CD4-positive, alpha-beta T cell (primary cell): ENCODE data around the gene UBE2D3. TPM values are rescaled to one million over a fixed set of nuclear protein-coding genes. Genes with fewer than 3 reads are reported as not detected.
A peak's percentile ranks its signal among the peaks of the same experiment; 100 is the strongest.

Source experiments
- ATAC-seq: fragments of 200-7000 bp; cut with Tn5 transposase; one replicate; pipeline ENCODE4 v1.10.0; 2022; ENCODE audit warnings: mild to moderate bottlenecking; ENCODE audit not compliant: poor library complexity
- CTCF ChIA-PET: fragments of 350-600 bp; sonication (Branson Sonifier 250); formaldehyde crosslinking; loops from one replicate; lab custom pipeline; 2021; ENCODE audit warnings: antibody characterized with exemption, inconsistent platforms; lab: Charles Lee
- POLR2A ChIA-PET: fragments of 350-600 bp; sonication (Branson Sonifier 250); formaldehyde crosslinking; loops from one replicate; lab custom pipeline; 2021; ENCODE audit warnings: antibody characterized with exemption, inconsistent platforms; lab: Charles Lee
- DNase-seq, 14 experiments: peaks; one replicate each; pipeline ENCODE4 v3.0.0-alpha.2; 2013 to 2020; ENCODE audit warnings: mixed read lengths in 2 of 14
- H3K27ac ChIP-seq, 2 donors: one replicate each; pipeline versions ENCODE4 v1.5.1 to v1.7.0; 2013; ENCODE audit warnings: low read length in 2 of 2, low read depth in 1 of 2, mild to moderate bottlenecking in 1 of 2
- H3K27me3 ChIP-seq, 2 experiments: 1 replicate in 1 of 2; 2 replicates in 1 of 2; pipeline versions ENCODE4 v1.6.1 to v1.7.0; 2013; ENCODE audit warnings: low read length in 2 of 2, control low read depth in 1 of 2, mild to moderate bottlenecking in 1 of 2, moderate library complexity in 1 of 2; ENCODE audit not compliant: insufficient read depth in 2 of 2, control insufficient read depth in 1 of 2
- H3K36me3 ChIP-seq: one replicate; pipeline ENCODE4 v1.6.1; 2013; ENCODE audit warnings: low read length, control low read depth; ENCODE audit not compliant: insufficient read depth
- H3K4me1 ChIP-seq: one replicate; pipeline ENCODE4 v1.6.1; 2013; ENCODE audit warnings: low read length, control low read depth; ENCODE audit not compliant: insufficient read depth
- H3K4me3 ChIP-seq: one replicate; pipeline ENCODE4 v1.5.1; 2013; ENCODE audit warnings: mild to moderate bottlenecking, low read length, moderate library complexity
- H3K9me3 ChIP-seq, 2 experiments: 1 replicate in 1 of 2; 2 replicates in 1 of 2; pipeline versions ENCODE4 v1.6.1 to v1.7.0; 2013; ENCODE audit warnings: low read length in 2 of 2, mild to moderate bottlenecking in 2 of 2, control low read depth in 1 of 2, moderate library complexity in 1 of 2; ENCODE audit not compliant: control insufficient read depth in 1 of 2, insufficient read depth in 1 of 2
- H3K27ac Mint-ChIP-seq: one replicate; pipeline ENCODE4 v1.8.0; 2020; ENCODE audit warnings: mixed read lengths
- H3K27me3 Mint-ChIP-seq: one replicate; pipeline ENCODE4 v1.8.0; 2021; ENCODE audit warnings: mixed read lengths
- H3K36me3 Mint-ChIP-seq: one replicate; pipeline ENCODE4 v1.8.0; 2021; ENCODE audit warnings: low read depth, mixed read lengths
- H3K4me1 Mint-ChIP-seq: one replicate; pipeline ENCODE4 v1.8.0; 2021; ENCODE audit warnings: low read depth, mixed read lengths
- H3K4me3 Mint-ChIP-seq: one replicate; pipeline ENCODE4 v1.8.0; 2020; ENCODE audit warnings: mild to moderate bottlenecking, mixed read lengths
- H3K9me3 Mint-ChIP-seq: one replicate; pipeline ENCODE4 v1.8.0; 2020; ENCODE audit warnings: mixed read lengths
- CTCF ChIP-seq: fragments of 200-600 bp; IDR thresholded peaks from one replicate; pipeline ENCODE4 v1.8.0; 2022; ENCODE audit warnings: antibody characterized with exemption, mild to moderate bottlenecking
- intact Hi-C, 2 experiments: fragments of 100-400 bp; cut with DNase I in 1 of 2; cut with micrococcal nuclease in 1 of 2; formaldehyde crosslinking; loops; one replicate each; pipeline versions ENCODE4 v1.15.1 to v1.9.0; 2023 to 2025; cut with DNase I, micrococcal nuclease
- total RNA-seq, 174 experiments: library from RNA in 2 of 174; stranded (reverse) in 2 of 174; gene quantifications; one replicate each; pipeline ENCODE4 v1.2.3 and lab custom pipeline; 2021 to 2026

UBE2D3 gene
- total RNA-seq, 2 experiments from 2014 or later = 659 to 719 TPM

- H3K27me3 Mint-ChIP-seq = no peaks in the 10 kb centered on the region
- POLR2A ChIA-PET = interaction anchor here (0.6 to 2.6 kb wide), 3 partner anchors 20 to 133 kb away, joined by 3 to 14 read pairs (median 3); partner anchors contain the start of gene UBE2D3
- H3K9me3 Mint-ChIP-seq = no peaks in the 10 kb centered on the region
- H3K27ac ChIP-seq = no peak overlapping the region
- H3K27ac Mint-ChIP-seq = peak overlapping the region; percentile 37
- H3K4me1 ChIP-seq = peaks cover 19% of the 10 kb centered on the region
- H3K9me3 ChIP-seq = no peaks in the 10 kb centered on the region
- peaks cover 95% of the 10 kb centered on the region for H3K36me3 ChIP-seq
- ATAC-seq (no peak), DNase-seq (no peak)
- H3K36me3 Mint-ChIP-seq = peaks cover 91% of the 10 kb centered on the region
- H3K4me1 Mint-ChIP-seq = peaks cover 82% of the 10 kb centered on the region
- H3K27me3 ChIP-seq = no peaks in the 10 kb centered on the region
- TF ChIP-seq CTCF = no peak
- H3K4me3 Mint-ChIP-seq = no peak overlapping the region
- intact Hi-C loops = loop anchor here in 1 of 2 experiments (5.0 kb wide), 1 partner anchor 200 kb away; no protein-coding TSS in a partner anchor
- H3K4me3 ChIP-seq = no peak overlapping the region
- CTCF ChIA-PET = no interaction called here
Observed at GRCh38 chr4:102807345-102807744, 20.0 kb downstream of the UBE2D3 start.

GRCh38 chr4:102799816-102800215 lies 27.5 kb downstream of the UBE2D3 start:
- Mint-ChIP-seq H3K27ac (no peak overlapping the region), H3K27me3 (no peaks in the 10 kb centered on the region), H3K4me3 (no peak overlapping the region), H3K36me3 (peaks cover 92% of the 10 kb centered on the region), H3K9me3 (no peaks in the 10 kb centered on the region), H3K4me1 (peaks cover 38% of the 10 kb centered on the region)
- H3K27me3 ChIP-seq = no peaks in the 10 kb centered on the region
- ChIA-PET CTCF (no interaction called here), POLR2A (interaction anchor here (2.5 kb wide), 1 partner anchor 28 kb away, joined by 12 read pairs; the partner anchor contains the start of gene UBE2D3)
- no peak for TF ChIP-seq CTCF
- H3K36me3 ChIP-seq = peaks cover 98% of the 10 kb centered on the region
- no peak overlapping the region for H3K4me3 ChIP-seq
- H3K4me1 ChIP-seq = peaks cover 3% of the 10 kb centered on the region
- no peak overlapping the region for H3K27ac ChIP-seq
- ATAC-seq (no peak), DNase-seq (no peak)
- intact Hi-C loops = no loop called here
- H3K9me3 ChIP-seq = no peaks in the 10 kb centered on the region

- no peak for DNase-seq
- peaks cover 64% of the 10 kb centered on the region for H3K36me3 ChIP-seq
- H3K4me1 ChIP-seq = no peaks in the 10 kb centered on the region
- H3K27ac ChIP-seq = no peak overlapping the region
- H3K9me3 Mint-ChIP-seq = peaks cover 13% of the 10 kb centered on the region
- intact Hi-C loops = loop anchor here (5.0 kb wide), 1 partner anchor 32 kb away; the partner anchor contains the start of gene UBE2D3 (in 2 of the 2)
- peak overlapping the region; percentile 12 for H3K27ac Mint-ChIP-seq
- CTCF ChIA-PET = no interaction called here
- ATAC-seq = no peak
- no peak overlapping the region for H3K4me3 ChIP-seq
- H3K4me3 Mint-ChIP-seq = no peak overlapping the region
- H3K9me3 ChIP-seq = peaks cover 9 to 16% of the 10 kb centered on the region in 2 experiments
- H3K27me3 ChIP-seq = no peaks in the 10 kb centered on the region
- H3K27me3 Mint-ChIP-seq = no peaks in the 10 kb centered on the region
- no peak for TF ChIP-seq CTCF
- POLR2A ChIA-PET = interaction anchor here (2.7 kb wide), 1 partner anchor 34 kb away, joined by 9 read pairs; the partner anchor contains the start of gene MANBA
- H3K36me3 Mint-ChIP-seq = peaks cover 86% of the 10 kb centered on the region
- H3K4me1 Mint-ChIP-seq = peaks cover 28% of the 10 kb centered on the region
Observed at GRCh38 chr4:102794999-102795398, 32.4 kb downstream of the UBE2D3 start.
